ENCODE measurements around the gene NKTR. TPM values are rescaled to one million over a fixed set of nuclear protein-coding genes. Genes with fewer than 3 reads are reported as not detected.

The NKTR gene
- total RNA-seq, 1 experiment from 2014 or later = 89.3 TPM

GRCh38 chr3:42697289-42698051 is 97.0 kb downstream of the NKTR start:
- no peak overlapping the region for H3K4me3 Mint-ChIP-seq
- H3K9me3 Mint-ChIP-seq = no peaks in the 10 kb centered on the region
- ChIA-PET POLR2A (no interaction called here), CTCF (interaction anchor here (0.9 to 1.1 kb wide), 2 partner anchors 36 to 58 kb away, joined by 3 read pairs; no protein-coding TSS in a partner anchor)
- no peaks in the 10 kb centered on the region for H3K36me3 Mint-ChIP-seq
- DNase-seq (ENCODE audit: low spot score) = no peak
- TF ChIP-seq FOXK1 (CRISPR knock-in tag; IDR thresholded peaks at IDR 0.05) = no peak
- no peak for TF ChIP-seq ATF1 (CRISPR knock-in tag; IDR thresholded peaks at IDR 0.05)
- TF ChIP-seq KAT7 (CRISPR knock-in tag; IDR thresholded peaks at IDR 0.05; ENCODE audit: borderline replicate concordance) = no peak
- TF ChIP-seq MXD4 (CRISPR knock-in tag; IDR thresholded peaks at IDR 0.05; ENCODE audit: borderline replicate concordance) = no peak
- TF ChIP-seq SMAD4 (CRISPR knock-in tag; IDR thresholded peaks at IDR 0.05) = no peak
- TF ChIP-seq ZNF219 (CRISPR knock-in tag; IDR thresholded peaks at IDR 0.05; ENCODE audit: borderline replicate concordance) = no peak
- TF ChIP-seq NR1H2 (CRISPR knock-in tag; IDR thresholded peaks at IDR 0.05) = no peak
- no peak for TF ChIP-seq ELF4 (CRISPR knock-in tag; IDR thresholded peaks at IDR 0.05; ENCODE audit: low read depth)
- TF ChIP-seq, protein P1, sequence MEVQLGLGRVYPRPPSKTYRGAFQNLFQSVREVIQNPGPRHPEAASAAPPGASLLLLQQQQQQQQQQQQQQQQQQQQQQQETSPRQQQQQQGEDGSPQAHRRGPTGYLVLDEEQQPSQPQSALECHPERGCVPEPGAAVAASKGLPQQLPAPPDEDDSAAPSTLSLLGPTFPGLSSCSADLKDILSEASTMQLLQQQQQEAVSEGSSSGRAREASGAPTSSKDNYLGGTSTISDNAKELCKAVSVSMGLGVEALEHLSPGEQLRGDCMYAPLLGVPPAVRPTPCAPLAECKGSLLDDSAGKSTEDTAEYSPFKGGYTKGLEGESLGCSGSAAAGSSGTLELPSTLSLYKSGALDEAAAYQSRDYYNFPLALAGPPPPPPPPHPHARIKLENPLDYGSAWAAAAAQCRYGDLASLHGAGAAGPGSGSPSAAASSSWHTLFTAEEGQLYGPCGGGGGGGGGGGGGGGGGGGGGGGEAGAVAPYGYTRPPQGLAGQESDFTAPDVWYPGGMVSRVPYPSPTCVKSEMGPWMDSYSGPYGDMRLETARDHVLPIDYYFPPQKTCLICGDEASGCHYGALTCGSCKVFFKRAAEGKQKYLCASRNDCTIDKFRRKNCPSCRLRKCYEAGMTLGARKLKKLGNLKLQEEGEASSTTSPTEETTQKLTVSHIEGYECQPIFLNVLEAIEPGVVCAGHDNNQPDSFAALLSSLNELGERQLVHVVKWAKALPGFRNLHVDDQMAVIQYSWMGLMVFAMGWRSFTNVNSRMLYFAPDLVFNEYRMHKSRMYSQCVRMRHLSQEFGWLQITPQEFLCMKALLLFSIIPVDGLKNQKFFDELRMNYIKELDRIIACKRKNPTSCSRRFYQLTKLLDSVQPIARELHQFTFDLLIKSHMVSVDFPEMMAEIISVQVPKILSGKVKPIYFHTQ (CRISPR knock-in tag; IDR thresholded peaks at IDR 0.05) = no peak
- TF ChIP-seq, protein P2, sequence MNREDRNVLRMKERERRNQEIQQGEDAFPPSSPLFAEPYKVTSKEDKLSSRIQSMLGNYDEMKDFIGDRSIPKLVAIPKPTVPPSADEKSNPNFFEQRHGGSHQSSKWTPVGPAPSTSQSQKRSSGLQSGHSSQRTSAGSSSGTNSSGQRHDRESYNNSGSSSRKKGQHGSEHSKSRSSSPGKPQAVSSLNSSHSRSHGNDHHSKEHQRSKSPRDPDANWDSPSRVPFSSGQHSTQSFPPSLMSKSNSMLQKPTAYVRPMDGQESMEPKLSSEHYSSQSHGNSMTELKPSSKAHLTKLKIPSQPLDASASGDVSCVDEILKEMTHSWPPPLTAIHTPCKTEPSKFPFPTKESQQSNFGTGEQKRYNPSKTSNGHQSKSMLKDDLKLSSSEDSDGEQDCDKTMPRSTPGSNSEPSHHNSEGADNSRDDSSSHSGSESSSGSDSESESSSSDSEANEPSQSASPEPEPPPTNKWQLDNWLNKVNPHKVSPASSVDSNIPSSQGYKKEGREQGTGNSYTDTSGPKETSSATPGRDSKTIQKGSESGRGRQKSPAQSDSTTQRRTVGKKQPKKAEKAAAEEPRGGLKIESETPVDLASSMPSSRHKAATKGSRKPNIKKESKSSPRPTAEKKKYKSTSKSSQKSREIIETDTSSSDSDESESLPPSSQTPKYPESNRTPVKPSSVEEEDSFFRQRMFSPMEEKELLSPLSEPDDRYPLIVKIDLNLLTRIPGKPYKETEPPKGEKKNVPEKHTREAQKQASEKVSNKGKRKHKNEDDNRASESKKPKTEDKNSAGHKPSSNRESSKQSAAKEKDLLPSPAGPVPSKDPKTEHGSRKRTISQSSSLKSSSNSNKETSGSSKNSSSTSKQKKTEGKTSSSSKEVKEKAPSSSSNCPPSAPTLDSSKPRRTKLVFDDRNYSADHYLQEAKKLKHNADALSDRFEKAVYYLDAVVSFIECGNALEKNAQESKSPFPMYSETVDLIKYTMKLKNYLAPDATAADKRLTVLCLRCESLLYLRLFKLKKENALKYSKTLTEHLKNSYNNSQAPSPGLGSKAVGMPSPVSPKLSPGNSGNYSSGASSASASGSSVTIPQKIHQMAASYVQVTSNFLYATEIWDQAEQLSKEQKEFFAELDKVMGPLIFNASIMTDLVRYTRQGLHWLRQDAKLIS (CRISPR knock-in tag; IDR thresholded peaks at IDR 0.05; ENCODE audit: borderline replicate concordance) = no peak
- TF ChIP-seq, protein P3, sequence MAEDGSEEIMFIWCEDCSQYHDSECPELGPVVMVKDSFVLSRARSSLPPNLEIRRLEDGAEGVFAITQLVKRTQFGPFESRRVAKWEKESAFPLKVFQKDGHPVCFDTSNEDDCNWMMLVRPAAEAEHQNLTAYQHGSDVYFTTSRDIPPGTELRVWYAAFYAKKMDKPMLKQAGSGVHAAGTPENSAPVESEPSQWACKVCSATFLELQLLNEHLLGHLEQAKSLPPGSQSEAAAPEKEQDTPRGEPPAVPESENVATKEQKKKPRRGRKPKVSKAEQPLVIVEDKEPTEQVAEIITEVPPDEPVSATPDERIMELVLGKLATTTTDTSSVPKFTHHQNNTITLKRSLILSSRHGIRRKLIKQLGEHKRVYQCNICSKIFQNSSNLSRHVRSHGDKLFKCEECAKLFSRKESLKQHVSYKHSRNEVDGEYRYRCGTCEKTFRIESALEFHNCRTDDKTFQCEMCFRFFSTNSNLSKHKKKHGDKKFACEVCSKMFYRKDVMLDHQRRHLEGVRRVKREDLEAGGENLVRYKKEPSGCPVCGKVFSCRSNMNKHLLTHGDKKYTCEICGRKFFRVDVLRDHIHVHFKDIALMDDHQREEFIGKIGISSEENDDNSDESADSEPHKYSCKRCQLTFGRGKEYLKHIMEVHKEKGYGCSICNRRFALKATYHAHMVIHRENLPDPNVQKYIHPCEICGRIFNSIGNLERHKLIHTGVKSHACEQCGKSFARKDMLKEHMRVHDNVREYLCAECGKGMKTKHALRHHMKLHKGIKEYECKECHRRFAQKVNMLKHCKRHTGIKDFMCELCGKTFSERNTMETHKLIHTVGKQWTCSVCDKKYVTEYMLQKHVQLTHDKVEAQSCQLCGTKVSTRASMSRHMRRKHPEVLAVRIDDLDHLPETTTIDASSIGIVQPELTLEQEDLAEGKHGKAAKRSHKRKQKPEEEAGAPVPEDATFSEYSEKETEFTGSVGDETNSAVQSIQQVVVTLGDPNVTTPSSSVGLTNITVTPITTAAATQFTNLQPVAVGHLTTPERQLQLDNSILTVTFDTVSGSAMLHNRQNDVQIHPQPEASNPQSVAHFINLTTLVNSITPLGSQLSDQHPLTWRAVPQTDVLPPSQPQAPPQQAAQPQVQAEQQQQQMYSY (CRISPR knock-in tag; IDR thresholded peaks at IDR 0.05) = no peak
- no peak for TF ChIP-seq SMAD3 (CRISPR knock-in tag; IDR thresholded peaks at IDR 0.05; ENCODE audit: borderline replicate concordance)
- TF ChIP-seq, protein P4, sequence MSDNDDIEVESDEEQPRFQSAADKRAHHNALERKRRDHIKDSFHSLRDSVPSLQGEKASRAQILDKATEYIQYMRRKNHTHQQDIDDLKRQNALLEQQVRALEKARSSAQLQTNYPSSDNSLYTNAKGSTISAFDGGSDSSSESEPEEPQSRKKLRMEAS (CRISPR knock-in tag; IDR thresholded peaks at IDR 0.05) = no peak
- TF ChIP-seq ZNF138 (CRISPR knock-in tag; conservative IDR thresholded peaks at IDR 0.05) = no peak
- TF ChIP-seq, protein P5, sequence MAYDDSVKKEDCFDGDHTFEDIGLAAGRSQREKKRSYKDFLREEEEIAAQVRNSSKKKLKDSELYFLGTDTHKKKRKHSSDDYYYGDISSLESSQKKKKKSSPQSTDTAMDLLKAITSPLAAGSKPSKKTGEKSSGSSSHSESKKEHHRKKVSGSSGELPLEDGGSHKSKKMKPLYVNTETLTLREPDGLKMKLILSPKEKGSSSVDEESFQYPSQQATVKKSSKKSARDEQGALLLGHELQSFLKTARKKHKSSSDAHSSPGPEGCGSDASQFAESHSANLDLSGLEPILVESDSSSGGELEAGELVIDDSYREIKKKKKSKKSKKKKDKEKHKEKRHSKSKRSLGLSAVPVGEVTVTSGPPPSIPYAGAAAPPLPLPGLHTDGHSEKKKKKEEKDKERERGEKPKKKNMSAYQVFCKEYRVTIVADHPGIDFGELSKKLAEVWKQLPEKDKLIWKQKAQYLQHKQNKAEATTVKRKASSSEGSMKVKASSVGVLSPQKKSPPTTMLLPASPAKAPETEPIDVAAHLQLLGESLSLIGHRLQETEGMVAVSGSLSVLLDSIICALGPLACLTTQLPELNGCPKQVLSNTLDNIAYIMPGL (CRISPR knock-in tag; IDR thresholded peaks at IDR 0.05) = no peak
- TF ChIP-seq, protein P6, sequence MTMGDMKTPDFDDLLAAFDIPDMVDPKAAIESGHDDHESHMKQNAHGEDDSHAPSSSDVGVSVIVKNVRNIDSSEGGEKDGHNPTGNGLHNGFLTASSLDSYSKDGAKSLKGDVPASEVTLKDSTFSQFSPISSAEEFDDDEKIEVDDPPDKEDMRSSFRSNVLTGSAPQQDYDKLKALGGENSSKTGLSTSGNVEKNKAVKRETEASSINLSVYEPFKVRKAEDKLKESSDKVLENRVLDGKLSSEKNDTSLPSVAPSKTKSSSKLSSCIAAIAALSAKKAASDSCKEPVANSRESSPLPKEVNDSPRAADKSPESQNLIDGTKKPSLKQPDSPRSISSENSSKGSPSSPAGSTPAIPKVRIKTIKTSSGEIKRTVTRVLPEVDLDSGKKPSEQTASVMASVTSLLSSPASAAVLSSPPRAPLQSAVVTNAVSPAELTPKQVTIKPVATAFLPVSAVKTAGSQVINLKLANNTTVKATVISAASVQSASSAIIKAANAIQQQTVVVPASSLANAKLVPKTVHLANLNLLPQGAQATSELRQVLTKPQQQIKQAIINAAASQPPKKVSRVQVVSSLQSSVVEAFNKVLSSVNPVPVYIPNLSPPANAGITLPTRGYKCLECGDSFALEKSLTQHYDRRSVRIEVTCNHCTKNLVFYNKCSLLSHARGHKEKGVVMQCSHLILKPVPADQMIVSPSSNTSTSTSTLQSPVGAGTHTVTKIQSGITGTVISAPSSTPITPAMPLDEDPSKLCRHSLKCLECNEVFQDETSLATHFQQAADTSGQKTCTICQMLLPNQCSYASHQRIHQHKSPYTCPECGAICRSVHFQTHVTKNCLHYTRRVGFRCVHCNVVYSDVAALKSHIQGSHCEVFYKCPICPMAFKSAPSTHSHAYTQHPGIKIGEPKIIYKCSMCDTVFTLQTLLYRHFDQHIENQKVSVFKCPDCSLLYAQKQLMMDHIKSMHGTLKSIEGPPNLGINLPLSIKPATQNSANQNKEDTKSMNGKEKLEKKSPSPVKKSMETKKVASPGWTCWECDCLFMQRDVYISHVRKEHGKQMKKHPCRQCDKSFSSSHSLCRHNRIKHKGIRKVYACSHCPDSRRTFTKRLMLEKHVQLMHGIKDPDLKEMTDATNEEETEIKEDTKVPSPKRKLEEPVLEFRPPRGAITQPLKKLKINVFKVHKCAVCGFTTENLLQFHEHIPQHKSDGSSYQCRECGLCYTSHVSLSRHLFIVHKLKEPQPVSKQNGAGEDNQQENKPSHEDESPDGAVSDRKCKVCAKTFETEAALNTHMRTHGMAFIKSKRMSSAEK (CRISPR knock-in tag; IDR thresholded peaks at IDR 0.05; ENCODE audit: borderline replicate concordance) = no peak
- H3K27ac Mint-ChIP-seq = no peak overlapping the region
- peaks cover 5% of the 10 kb centered on the region for H3K4me1 Mint-ChIP-seq
- ATAC-seq = no peak
- H3K27me3 Mint-ChIP-seq (ENCODE audit: low read depth) = no peaks in the 10 kb centered on the region
